ENCODE measurements around the gene DOP1A.

DOP1A gene

DNA sequence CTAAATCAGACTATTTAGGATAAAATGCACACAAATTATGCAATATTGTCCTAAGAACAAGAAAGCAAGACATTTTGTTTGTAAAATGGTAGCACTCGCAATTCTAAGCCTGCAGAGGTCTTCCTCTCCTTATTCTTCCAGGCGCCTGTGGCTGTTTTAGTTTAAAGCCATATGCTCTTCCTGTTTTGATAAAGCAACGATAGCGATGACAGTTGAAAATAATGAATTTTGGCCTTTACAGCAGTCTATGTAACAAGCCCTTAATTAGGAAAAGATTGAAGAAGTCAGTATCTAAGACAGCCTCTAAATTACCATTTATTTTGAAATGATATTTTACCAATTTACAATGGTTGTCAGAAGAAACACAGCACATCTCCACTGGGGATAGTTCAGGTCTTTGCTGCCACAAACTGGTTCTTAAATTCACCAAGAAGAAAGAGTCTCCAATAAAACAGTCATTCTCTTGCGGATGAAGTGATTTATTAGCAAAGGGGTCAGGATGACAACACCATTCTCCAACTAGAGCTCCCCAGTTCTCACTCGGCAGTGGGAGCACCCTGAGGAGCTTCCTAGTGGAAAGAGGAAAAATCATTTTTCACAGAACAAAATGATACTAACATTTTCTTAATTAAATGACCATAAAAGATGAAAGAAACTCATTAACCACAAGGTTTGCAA, 23.2 kb upstream of the DOP1A start:
- DNase-seq (ENCODE audit: low read depth), result no peak
- TF ChIP-seq, protein P1, sequence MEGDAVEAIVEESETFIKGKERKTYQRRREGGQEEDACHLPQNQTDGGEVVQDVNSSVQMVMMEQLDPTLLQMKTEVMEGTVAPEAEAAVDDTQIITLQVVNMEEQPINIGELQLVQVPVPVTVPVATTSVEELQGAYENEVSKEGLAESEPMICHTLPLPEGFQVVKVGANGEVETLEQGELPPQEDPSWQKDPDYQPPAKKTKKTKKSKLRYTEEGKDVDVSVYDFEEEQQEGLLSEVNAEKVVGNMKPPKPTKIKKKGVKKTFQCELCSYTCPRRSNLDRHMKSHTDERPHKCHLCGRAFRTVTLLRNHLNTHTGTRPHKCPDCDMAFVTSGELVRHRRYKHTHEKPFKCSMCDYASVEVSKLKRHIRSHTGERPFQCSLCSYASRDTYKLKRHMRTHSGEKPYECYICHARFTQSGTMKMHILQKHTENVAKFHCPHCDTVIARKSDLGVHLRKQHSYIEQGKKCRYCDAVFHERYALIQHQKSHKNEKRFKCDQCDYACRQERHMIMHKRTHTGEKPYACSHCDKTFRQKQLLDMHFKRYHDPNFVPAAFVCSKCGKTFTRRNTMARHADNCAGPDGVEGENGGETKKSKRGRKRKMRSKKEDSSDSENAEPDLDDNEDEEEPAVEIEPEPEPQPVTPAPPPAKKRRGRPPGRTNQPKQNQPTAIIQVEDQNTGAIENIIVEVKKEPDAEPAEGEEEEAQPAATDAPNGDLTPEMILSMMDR (conservative IDR thresholded peaks at IDR 0.05; ENCODE audit: low read depth, low read length), result no peak
- H3K4me3 ChIP-seq (ENCODE audit: low read depth, low read length), result no peak overlapping the region

DNA sequence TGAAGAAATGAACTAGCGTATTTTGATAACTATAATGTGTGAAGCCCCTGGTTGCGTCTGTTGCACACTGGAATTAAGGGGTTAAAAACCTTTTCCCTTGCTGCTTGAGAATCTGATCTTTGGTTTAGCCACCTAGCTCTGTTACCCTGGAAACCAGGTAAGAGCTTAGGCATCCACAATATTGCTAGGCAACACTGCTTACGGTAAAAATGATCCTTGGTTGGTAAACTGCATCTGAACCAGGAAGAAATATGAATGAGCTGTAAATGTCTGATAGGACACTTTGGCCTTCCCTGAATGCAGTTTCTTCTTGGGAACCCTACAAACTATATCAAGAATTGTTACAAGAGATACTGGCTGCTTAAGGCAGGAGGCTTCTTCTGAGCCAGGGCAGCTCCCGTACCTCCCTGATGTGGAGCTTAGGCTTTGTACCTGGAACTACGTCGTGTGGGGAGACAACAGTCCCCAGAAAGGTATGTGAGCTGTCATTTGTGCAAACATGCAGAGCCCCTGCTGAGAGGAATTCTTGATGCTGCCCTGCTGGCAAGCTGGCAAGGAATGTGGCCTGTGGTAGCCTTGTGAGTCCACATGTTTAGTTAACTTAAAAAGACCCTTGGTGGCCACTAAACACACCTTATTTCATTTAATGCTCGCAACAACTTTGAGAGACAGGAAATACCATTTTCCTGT, 20.3 kb upstream of the DOP1A start:
- DNase-seq (ENCODE audit: low read depth), result no peak
- TF ChIP-seq, protein P1 (conservative IDR thresholded peaks at IDR 0.05; ENCODE audit: low read depth, low read length), result no peak
- no peak overlapping the region for H3K4me3 ChIP-seq (ENCODE audit: low read depth, low read length)

DNA sequence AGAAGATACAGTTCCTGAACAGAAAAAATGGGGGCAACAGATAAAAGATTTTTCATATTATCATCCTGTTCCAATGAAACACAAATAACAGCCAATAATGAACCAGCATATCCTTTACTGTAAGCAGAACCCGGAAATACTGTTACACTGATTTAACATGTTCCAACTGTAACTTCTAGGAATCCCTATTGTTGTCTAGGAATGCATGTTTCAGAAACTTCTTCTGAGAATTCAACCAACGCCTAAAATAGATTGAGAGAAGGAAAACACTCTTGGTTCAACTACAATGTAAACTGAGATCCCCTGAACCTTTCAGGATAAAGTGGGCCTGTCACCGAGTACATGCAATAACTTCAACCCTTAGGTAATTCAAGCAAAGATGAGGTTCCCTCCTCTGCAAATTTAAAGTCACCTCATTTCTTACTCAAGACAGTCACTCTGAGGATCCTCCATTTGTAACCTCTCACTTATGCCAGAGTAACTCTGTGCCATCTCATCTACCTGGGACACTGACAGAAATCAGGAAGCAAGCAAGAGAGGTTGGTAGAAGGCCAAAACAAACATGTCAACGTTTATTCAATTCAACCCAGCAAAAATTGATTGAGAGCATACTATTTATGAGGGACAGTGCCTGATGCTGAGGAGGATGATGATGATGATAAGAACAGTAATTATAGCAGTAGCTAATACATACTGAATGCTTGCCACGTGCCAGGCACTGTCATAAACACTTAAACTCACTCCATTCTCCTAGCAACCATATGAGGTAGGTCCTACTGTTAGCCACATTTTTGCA, 15.9 kb upstream of the DOP1A start:
- TF ChIP-seq, protein P1 (conservative IDR thresholded peaks at IDR 0.05; ENCODE audit: low read depth, low read length), result no peak
- no peak overlapping the region for H3K4me3 ChIP-seq (ENCODE audit: low read depth, low read length)
- no peak for DNase-seq (ENCODE audit: low read depth)

DNA sequence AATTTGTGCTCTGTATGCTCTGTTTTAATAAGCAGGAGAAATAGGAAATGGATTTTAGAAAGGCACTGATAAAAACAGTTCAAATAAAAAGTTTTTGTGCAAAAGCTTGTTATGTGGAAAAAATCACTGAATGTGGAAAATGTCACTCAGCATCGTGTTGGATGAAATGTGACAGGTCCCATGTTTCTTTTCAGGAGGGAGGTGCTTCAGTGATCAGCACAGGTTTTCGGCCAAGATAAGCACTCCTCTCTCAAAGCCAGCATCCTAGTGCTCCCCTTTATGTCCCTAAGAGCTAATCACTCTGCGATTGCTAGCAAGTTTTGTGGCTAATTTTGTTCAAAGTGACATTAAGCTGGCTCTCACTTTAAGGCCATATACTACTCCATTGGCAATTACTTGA, 13.8 kb upstream of the DOP1A start:
- DNase-seq (ENCODE audit: low read depth), result no peak
- H3K4me3 ChIP-seq (ENCODE audit: low read depth, low read length), result no peak overlapping the region
- TF ChIP-seq, protein P1 (conservative IDR thresholded peaks at IDR 0.05; ENCODE audit: low read depth, low read length), result no peak

DNA sequence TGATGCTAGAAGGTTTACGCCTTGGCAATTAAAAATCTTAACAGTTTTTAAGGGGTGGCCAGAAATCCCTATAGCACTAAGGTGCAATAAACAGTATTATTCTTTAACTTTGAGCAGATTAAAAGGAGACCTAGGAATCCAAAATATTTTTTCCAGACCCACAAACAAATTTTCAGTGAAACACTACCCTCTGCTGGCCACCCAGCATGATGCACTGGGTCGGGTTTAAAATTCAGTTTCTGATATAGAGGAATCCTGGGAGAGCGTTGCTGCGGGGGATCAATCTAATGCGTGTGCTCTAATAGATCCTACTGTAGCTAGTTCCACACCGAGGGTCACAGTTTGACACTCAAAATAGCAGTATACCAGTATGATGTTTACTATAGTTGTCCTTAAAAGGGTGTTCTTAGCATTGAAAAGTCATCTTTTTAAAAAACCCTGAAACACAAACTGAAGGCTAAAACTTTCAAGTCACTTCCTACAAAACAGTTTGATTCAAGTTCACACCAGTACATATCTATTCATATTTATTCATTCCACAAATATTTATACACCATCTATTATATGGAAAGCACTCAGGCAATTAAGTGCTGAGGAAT, 12.0 kb upstream of the DOP1A start:
- TF ChIP-seq, protein P1 (conservative IDR thresholded peaks at IDR 0.05; ENCODE audit: low read depth, low read length), result peak; percentile 89
- H3K4me3 ChIP-seq (ENCODE audit: low read depth, low read length), result no peak overlapping the region
- peak; percentile 67 for DNase-seq (ENCODE audit: low read depth)

DNA sequence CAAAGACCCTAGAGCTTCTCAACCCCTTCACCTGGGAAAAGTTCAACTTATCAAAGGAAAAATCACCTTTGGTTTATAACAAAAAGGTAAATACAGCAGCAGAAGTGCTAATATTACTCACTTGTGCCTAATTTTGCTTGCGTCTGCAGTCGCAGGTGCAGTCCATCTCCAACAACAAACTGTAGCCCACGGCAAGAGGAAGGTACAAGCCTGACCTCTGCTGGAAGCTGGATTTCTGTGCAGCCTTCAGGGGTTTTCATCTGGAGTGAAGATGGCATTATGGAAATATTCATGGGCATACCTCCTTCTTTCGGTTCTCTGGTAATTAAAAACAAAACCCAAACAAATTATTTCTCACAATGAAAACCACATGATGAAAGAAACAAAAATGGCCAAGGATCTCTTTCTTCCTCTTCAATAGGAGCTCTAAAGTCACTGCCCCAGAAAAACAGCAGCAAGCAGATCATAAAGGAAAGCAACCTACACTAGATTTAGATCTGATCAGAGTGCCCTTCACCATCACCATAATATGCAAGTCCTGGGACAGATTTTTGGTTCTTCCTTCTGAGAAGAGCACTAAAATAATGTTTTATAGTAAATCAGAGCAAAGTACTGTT, 9.7 kb upstream of the DOP1A start:
- TF ChIP-seq, protein P1 (conservative IDR thresholded peaks at IDR 0.05; ENCODE audit: low read depth, low read length), result peak; percentile 94
- H3K4me3 ChIP-seq (ENCODE audit: low read depth, low read length), result no peak overlapping the region
- DNase-seq (ENCODE audit: low read depth), result peak; percentile 75

All from choroid plexus epithelial cell (primary cell).